Erythroblast (primary cell): ENCODE measurements around the gene GLOD5.

Source experiments
- GATA1 ChIP-seq: IDR thresholded peaks from 2 replicates; pipeline ENCODE4 v1.6.1; 2011; ENCODE audit warnings: low read depth, mild to moderate bottlenecking, control low read depth, low read length, moderate library complexity
- POLR2A ChIP-seq: IDR thresholded peaks from 2 replicates; pipeline ENCODE4 v1.6.1; 2011; ENCODE audit warnings: mild to moderate bottlenecking, low read length

- TF ChIP-seq POLR2A: no peak
- no peak for TF ChIP-seq GATA1
These were observed at the start of gene GLOD5 for GRCh38 chrX:48761674-48762471.
